Panc1 (cell line): ENCODE data around the gene CENATAC.

Experiments used
- CTCF ChIP-seq: fragments of 450-650 bp; IDR thresholded peaks from 2 replicates; pipeline ENCODE4 v1.5.1; 2017; ENCODE audit warnings: mild to moderate bottlenecking
- POLR2AphosphoS5 ChIP-seq: IDR thresholded peaks from 2 replicates; pipeline ENCODE4 v1.6.1; 2012; ENCODE audit warnings: mild to moderate bottlenecking, low read depth, low read length, moderate library complexity
- SIN3A ChIP-seq: IDR thresholded peaks from 2 replicates; pipeline ENCODE4 v1.6.1; 2012; ENCODE audit warnings: low read depth, mild to moderate bottlenecking, low read length, moderate library complexity, borderline replicate concordance; ENCODE audit not compliant: insufficient read depth

- no peak for TF ChIP-seq CTCF
- no peak for TF ChIP-seq SIN3A
- TF ChIP-seq POLR2AphosphoS5 = no peak
Observed at GRCh38 chr11:118980191-118980881, 17.6 kb upstream of the CENATAC start.
